Activated naive CD4-positive, alpha-beta T cell (primary cell): Measurements from ENCODE around the gene PPP1R1B.

ENCODE experiments used
- DNase-seq, 4 experiments: peaks; one replicate each; lab custom pipeline; 2025; lab: John Stamatoyannopoulos, UW

The PPP1R1B gene

DNA sequence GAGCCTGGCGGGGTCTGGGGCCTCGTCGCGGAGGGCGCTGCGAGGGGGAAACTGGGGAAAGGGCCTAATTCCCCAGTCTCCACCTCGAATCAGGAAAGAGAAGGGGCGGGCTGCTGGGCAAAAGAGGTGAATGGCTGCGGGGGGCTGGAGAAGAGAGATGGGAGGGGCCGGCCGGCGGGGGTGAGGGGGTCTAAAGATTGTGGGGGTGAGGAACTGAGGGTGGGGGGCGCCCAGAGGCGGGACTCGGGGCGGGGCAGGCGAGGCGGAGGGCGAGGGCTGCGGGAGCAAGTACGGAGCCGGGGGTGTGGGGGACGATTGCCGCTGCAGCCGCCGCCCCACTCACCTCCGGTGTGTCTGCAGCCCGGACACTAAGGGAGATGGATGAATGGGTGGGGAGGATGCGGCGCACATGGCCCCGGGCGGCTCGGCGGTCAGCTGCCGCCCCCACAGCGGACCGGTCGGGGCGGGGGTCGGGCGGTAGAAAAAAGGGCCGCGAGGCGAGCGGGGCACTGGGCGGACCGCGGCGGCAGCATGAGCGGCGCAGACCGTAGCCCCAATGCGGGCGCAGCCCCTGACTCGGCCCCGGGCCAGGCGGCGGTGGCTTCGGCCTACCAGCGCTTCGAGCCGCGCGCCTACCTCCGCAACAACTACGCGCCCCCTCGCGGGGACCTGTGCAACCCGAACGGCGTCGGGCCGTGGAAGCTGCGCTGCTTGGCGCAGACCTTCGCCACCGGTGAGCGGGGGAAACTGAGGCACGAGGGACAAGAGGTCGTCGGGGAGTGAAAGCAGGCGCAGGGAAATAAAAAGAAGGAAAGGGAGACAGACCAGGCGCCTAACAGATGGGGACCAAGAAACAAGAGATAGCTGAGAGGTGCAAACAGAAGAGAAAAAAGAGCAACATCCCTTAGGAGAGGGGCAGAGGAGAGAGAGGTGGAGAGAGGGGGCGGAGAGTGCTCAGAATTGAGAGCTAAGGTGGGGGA, 41.5 kb downstream of the PPP1R1B start, which contains the start of gene PNMT:
PNMT (plus strand) TSS at position 509 of the 980 bp plus-strand sequence; CDS start at position 532, 23 bp downstream.
- peak; percentile 23 to 59 (median 48) for DNase-seq

DNA sequence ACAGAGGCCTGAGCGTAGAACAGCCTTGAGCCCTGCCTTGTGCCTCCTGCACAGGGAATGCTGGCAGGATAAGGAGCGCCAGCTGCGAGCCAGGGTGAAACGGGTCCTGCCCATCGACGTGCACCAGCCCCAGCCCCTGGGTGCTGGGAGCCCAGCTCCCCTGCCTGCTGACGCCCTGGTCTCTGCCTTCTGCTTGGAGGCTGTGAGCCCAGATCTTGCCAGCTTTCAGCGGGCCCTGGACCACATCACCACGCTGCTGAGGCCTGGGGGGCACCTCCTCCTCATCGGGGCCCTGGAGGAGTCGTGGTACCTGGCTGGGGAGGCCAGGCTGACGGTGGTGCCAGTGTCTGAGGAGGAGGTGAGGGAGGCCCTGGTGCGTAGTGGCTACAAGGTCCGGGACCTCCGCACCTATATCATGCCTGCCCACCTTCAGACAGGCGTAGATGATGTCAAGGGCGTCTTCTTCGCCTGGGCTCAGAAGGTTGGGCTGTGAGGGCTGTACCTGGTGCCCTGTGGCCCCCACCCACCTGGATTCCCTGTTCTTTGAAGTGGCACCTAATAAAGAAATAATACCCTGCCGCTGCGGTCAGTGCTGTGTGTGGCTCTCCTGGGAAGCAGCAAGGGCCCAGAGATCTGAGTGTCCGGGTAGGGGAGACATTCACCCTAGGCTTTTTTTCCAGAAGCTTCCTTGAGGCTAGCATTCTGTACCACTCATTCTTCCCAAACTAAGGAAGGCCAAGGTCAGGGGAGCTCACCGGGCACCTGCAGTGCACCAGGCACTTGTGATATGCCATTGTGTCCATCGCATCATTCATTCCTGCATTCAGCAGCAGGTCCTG, 43.4 kb downstream of the PPP1R1B start:
- no peak for DNase-seq

DNA sequence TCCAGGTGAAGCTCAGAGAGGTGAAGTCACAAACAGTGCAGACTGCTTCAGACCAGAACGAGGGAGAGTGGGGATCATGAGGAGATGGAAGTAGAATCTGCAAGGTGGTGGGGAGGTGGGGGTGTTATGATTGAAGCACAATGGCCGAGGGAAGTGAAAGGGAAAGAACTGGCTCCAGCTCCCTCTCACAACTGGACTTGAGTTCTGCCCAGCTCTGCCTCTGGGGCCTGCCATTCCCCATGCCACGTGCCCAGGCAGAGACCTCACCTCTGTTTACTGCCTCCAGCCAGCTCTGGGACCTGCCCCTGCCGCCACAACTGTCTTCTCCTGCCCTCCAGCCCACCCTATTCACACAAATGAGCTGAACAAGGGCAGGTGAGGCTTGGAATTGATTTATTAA, 44.0 kb downstream of the PPP1R1B start:
- no peak for DNase-seq

DNA sequence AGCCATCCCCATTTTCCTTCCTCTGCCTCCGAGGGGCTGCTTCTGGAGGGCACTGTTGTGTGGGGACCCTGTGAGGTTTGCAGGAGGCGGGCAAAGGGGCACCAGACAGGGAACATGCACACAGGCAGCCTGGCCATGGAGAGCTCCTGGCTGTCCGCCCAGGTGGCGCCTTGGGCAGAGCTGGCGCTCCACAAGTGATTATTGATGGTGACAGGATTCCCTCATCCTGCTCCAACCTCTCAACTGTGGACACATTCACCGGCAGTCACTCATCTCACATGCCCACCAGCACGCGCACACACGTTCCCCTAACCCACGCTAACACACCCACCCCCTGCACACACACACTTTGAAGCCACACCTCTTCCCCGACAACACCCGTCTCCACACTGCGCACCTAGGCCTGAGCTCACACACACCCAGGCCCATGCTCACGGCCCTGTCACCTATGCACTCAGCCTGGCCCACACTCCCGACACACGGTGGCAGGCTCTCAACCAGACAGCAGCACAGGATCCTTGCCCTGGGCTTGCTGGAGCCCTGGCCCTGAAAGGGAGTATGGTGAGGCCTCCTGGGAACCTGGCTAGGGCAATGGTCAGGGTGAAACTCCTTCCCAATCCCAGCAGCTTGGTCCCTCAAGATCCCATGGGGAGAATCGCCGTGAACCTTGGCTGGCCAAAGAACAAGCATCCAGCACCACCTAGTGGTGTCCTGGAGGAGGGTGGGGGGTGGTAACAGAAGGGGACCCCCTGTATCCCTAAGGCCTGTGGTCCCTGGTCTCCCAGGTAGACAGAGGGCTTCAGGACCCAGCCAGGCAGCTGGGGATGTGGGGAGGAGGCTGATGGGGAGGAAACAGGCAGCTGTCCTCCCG, 45.1 kb downstream of the PPP1R1B start:
- DNase-seq, result no peak

DNA sequence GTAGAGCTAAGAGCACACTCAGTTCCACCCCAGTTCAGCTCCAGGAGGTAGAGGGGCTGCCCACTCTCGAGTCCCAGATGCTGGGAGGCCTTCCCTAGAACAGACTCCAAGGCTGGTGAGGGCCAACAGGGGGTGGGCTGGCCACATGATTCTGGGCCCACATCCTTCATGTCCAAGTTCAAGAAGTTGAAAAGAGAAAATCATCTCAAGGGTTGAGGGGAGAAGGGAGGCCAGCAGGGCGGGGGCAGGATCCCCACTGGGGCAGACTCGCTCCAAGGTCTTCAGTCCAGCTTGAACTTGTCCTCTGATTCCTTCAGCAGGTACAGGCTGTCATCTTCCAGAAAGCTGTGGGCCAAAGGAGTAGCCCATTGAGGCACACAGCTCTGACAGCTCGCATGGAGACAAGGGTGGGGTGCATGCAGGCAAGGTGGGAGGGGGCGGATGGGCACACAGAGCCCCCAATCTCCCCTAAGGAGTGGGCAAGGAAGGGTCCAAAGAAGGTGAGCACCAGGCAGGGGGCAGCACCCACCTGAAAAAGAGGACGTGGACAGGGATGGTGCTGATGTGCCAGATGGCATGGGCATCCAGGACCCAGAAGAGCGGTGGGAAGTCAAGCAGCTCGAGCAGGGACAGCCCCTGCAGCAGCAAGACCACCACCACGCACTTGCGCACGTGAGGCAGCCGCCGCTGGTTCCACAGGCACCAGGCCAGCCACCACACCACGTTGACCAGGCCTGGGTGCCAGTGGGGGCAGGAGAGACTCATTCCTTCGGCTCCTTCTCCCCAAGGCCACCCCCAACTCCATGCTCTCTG, 46.0 kb downstream of the PPP1R1B start:
- DNase-seq, result no peak

DNA sequence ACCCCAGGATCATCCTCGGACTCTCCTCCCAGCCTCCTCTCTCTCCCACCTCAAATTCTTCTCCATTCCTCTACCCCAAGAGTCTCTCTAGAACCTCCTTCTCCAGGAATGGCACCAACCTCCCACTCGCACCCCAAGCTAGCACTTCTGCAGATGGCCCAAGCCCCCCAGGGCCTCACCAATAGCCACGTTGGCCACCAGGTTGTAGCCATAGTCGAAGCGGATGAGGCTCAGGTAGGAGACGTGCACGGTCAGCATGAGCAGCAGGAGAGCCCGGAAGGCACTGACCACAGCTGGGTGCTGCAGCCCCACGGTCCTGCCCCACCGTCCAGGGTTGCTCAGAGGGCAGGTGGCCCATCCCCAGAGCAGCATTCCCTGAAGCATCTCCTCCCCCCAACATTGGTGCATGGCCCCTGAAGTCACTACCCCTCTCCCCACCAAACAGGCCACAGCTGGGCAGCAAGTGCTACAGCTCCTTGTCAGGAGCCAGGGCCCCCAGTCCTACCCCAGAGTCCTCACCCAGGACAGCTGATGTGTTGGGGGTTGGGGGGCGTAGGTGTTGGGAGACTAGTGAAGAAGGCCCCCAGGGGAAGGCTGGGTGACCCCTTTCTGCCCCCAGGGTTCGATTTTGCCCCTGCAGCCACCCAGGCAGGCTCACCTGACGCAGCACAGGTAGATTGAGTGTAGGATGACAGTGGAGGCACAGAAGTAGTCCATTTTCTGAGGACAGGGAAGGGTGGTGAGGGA, 46.8 kb downstream of the PPP1R1B start:
- no peak for DNase-seq

DNA sequence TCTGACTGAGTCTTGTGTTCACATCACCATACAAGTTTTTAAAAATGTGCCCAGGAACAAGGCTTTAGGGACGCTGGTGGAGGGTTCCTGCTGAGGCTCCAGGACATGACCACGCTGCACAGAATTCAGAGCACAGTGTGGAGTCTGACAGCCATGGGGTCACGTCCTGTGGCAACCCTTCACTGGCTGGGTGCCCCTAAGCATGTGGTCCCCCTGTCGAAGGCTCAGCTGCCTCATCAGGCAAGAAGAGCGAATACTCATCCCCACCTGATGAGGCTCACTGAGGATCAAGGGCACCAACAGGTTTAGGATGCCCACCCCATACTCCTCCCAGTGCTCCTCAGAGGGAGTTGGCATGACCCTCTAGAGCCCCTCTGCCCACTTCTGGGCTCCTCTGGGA, 47.4 kb downstream of the PPP1R1B start:
- no peak for DNase-seq

DNA sequence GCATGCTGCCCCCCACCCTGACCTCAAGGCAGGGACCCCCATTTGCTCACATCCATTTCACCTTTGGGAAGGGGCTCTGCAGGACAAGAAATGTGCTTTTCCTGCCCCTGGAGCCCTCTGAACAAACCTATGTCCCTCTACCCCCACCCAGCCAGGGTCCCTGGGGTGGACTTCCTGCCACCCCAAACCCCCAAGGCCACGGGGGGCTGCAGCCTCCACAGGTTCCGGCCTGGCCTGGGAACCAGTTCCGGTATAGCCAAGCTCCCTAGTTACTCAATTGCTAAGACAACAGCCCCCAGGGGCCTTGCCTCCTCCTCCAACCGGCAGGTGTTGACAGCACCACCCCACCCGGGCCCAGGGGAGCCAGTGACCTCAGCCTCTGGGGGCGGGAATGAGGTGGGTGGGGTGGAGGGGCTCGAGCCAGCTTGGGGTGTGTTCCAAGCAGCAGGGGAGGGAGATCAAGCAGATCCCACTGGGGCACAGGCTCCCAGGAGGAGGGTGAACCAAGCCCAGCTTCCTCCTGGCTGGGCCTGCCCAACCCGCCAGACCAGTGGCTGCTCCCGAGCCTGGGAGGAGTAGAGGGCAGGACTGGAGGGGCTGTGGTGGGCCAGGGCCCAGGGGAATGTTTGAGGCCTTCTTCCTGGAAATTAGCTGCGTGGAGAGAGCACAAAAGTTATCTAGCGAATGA, 48.1 kb downstream of the PPP1R1B start:
- no peak for DNase-seq

DNA sequence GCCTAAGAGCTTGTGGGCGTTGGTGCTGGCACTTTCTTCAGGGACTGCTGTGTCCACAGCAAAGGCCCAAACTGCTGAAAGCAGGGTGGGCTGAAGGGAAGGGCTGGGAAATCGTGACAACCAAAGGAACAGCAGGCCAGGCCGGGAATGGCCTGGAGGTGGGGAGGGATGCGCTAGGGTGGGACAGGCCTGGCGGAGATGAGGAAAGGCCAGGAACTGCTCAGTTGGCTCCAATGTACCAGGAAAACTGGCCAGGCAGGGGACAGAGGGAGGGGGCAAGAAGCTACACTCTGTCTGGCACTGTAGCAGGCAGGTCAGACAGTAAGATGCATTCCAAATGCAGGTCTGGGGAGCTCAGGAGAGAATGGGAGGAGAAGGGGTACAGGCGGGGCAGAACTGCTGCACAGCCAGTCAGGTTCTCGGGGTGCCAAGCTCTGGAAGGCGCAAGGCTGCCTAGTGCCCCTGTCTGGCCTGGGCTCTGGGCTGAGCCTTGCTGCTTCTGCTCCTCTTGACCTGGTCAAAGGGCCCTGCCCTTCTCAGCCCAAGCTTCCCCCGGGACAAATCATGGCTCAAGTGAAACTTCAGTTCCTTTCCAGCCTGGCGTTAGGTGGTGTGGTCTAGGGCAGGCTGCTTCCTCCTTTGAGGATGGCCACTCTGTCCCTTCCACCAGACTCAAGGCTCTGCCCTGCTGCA, 48.8 kb downstream of the PPP1R1B start:
- DNase-seq, result no peak

DNA sequence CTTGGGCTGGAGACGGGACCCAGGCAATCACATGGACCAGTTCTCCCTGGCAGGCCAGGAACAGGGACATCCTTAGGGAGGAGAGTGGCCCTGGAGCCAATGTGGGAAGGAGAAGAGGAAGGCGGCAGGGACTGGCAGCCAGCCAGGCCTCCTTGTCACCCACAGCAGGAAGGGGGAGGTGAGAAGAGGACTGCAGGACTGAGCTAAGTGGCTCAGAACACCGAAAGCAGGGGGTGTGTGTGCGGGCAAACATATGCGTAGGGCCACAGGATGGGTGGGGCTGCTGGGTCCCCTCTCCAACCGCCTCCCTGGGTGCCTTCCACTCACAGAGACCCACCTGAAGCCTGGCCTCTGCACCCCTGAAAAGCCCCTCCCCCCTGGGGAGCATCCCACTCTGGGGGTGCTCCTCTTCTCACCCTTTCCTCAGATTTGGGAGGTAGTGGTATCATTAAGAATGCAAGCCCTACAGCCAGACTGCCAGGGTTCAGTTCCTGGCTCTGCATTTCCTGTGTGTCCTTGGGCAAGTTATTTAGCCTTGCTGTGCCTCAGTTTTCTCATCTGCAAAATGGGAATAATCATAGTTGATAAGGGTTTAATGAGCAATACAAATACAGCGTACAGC, 49.6 kb downstream of the PPP1R1B start:
- peak in 1 of 4 experiments; percentile 20 for DNase-seq

DNA sequence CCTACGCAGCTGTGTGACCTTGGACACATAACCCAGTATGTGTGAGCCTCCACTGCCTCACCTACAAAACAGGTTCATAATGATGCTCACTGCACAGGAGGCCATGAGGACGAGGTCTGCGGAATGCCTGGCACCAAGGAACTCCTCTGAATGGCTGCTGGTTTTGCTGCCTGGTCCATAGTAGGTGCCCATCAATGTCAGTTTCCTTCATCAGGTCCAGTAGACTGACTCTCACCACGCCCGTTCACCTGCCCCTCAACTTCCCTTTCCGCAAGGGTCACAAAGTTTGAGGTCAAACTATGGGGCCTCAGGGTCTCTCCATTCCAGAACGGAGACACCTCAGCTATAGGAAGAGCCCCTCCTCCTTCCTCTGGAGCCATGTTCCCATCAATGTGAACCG, 50.3 kb downstream of the PPP1R1B start:
- no peak for DNase-seq

DNA sequence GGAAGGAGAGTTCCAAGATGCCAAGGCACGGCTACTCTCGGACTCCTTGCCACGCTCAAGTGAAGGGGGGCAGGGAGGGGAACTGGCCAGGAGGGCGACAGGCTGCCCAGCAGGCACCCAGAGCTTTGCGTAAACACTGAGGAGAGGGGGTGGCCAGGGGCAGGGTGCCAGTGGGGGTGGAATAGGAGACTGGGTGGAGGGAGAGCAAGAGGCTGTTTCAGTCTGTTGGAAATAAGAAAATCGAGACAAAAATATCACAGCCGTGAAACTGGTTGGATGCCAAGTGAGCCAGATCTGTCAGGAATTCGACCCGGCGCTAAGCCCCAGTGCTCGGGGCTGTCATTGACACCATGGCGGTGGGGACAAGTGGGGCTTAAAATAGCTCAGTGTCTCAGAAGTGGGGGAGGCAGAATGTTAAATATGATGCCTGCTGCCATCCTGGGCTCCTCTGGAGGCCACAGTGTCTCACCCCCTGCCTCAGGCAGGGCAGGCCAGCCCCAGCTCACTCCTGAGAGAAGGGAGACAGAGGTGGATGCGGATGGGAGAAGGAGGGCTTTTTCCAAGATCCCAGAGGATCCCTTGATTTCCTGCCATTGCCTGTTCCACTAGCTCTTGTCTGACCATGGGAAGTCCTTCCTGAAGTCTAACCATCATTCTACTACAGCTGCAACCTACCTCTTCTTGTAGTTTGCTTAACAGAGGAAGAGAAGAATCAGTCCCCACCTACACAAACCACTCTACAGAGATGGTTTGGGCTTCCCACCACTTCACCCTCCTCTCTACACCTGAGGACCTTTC, 51.0 kb downstream of the PPP1R1B start:
- DNase-seq, result no peak

DNA sequence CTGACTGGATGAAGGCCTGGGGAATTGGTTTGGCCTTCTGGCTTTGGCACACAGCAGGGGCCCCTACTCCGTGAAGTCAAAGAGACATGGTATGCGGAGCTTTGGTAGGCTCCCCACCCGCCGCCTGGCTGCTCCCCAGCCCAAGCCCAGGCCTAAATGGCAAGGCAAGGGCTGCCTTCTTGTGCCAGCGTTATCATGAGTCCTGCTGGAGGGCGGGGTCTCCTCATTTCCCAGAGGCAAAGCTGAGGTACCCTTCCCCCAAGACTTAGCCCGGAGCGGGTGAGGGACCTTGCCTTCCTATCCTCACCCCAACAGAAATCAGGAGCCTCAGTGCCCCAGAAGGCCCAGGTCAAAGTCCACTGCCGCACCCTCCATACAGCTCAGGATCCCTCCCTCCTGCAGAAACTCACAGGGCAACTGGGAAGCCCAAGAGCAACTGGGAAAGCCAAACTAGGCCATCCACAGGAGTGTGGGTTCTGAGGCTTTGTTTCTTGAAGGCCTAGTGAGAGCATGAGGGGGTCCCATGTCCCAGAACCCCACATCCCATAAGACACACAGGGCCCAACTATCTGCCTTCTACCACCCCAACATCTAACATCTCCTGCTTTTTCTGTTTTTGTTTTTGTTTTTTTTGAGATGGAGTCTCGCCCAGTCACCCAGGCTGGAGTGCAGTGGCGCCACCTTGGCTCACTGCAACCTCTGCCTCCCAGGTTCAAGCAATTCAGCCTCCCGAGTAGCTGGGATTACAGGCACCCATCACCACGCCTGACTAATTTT, 51.8 kb downstream of the PPP1R1B start:
- no peak for DNase-seq

DNA sequence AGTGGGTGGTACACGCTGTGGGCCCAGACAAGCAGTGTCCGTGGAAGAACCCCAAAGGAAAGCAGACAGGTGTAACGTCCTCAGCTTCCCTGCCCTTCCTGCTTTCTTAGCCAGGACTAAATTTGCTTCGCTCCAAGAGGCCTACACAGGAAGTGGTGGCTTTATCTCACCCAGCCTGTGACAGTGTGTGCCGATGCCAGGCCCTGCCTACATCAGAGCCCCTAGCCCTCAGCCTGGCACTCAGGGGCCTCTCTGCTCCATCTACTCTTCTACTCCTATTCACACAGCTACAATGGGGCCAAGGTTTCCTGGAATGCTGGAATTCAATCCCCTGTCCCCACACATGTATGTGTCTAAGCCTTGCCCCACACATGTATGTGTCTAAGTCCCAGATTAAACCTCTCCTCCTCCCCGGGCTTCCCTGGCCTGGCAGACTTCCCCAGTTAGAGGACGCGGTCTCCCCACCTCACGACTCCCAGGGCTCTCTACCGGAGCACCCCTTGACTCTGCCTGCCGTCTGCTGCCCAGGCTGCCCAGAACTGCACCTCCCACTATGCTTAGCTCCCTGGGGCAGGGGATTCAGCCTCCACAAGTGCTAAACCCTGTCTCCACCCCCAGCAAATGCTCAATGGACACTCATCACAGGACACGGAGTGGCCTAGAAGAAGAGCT, 52.9 kb downstream of the PPP1R1B start:
- DNase-seq, result peak in 2 of 4 experiments; percentile 21

DNA sequence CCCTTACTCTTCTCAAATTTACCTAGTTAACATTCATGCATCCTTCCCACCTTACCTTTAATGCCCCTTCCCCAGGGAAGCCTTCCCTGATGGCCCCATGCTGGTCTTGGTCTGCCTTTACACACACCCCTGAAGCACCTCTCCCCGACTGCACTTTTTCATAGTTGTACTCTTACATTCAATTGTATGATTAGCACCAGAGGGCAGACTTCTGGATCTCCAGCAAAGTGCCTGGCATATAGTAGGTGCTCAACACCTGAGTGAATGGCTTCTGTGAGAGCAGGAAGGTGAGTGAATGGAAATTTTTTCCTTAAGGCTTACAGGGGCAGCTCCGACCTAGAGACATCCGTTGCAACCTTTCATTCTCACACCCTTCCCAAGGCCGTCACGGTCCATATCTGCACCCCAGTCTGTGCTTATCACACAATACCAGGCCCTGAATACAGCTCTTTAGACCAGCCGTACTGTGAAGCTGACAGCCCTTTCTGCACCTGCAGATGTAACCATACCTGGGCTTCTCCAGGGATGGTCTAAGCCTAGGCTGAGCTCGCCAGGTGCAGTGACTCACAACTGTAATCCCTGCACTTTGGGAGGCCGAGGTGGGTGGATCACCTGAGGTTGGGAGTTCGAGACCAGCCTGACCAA, 56.7 kb downstream of the PPP1R1B start:
- no peak for DNase-seq
